ENCODE results near the gene TROAP. TPM values are rescaled to one million over a fixed set of nuclear protein-coding genes. Genes with fewer than 3 reads are reported as not detected.
A peak's percentile ranks its signal among the peaks of the same experiment; 100 is the strongest.

Gene TROAP
- total and polyA plus RNA-seq, 9 of the 15 experiments (the other 6 are each of a cell fraction or from before 2014, with no cell fraction given), result 46.4 to 171 (median 59.8) TPM

- TF ChIP-seq AFF1 (IDR thresholded peaks at IDR 0.05; ENCODE audit: low read depth in 1 of 2, partially characterized antibody in 2 of 2) (no peak), ZFP1 (CRISPR knock-in tag; IDR thresholded peaks at IDR 0.05) (no peak), JUND (IDR thresholded peaks at IDR 0.05; ENCODE audit: borderline replicate concordance, low read depth, low read length) (peak; percentile 71), JUND (tag; IDR thresholded peaks at IDR 0.05; ENCODE audit: borderline replicate concordance, low read depth, low read length) (no peak; the same call in 2 of the 3 replicates), ZC3H8 (IDR thresholded peaks at IDR 0.05) (no peak), PKNOX1 (IDR thresholded peaks at IDR 0.05) (peak; percentile 96), MCM7 (IDR thresholded peaks at IDR 0.05) (no peak), GABPB1 (CRISPR knock-in tag; IDR thresholded peaks at IDR 0.05) (peak; percentile 67), ELK1 (CRISPR knock-in tag; IDR thresholded peaks at IDR 0.05) (no peak), SAFB2 (IDR thresholded peaks at IDR 0.05; ENCODE audit: borderline replicate concordance, low read depth, low read length, severe bottlenecking) (no peak), NR2F6 (CRISPR knock-in tag; IDR thresholded peaks at IDR 0.05) (no peak), ZNF12 (CRISPR knock-in tag; IDR thresholded peaks at IDR 0.05) (0 out of 2 replicates have a peak, but pooled peaks have one; percentile 33), ZNF518B (CRISPR knock-in tag; IDR thresholded peaks at IDR 0.05) (no peak), ZNF449 (CRISPR knock-in tag; IDR thresholded peaks at IDR 0.05) (no peak), CCNT2 (IDR thresholded peaks at IDR 0.05; ENCODE audit: borderline replicate concordance, extremely low read depth, insufficient read length, low read depth, low read length) (no peak)
Observed at GRCh38 chr12:49342066-49342913, 19.2 kb downstream of the TROAP start (continued).

Measured in K562 (cell line).